Measurements from ENCODE around the gene ZFP90.

ZFP90 gene

DNA sequence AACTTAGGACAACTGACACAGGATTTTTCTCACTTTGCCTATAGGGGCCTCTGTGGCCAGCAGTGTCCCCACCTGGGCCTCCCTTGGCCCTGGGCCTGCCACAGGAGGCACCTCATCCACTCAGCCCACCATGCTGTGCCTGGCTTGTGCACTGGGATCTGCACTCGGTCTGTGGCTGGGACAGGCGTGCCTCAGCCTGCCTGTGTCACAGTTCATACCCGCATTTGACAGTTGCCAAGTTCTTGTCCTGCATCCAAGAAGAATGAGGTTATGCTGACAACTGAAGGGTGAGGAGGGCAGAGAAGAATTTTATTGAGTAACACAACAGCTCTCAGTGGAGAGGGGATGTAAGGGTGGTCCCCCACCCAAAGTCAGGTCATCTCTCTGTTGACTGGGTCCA, 36.0 kb downstream of the ZFP90 start:
- TF ChIP-seq, protein P1, sequence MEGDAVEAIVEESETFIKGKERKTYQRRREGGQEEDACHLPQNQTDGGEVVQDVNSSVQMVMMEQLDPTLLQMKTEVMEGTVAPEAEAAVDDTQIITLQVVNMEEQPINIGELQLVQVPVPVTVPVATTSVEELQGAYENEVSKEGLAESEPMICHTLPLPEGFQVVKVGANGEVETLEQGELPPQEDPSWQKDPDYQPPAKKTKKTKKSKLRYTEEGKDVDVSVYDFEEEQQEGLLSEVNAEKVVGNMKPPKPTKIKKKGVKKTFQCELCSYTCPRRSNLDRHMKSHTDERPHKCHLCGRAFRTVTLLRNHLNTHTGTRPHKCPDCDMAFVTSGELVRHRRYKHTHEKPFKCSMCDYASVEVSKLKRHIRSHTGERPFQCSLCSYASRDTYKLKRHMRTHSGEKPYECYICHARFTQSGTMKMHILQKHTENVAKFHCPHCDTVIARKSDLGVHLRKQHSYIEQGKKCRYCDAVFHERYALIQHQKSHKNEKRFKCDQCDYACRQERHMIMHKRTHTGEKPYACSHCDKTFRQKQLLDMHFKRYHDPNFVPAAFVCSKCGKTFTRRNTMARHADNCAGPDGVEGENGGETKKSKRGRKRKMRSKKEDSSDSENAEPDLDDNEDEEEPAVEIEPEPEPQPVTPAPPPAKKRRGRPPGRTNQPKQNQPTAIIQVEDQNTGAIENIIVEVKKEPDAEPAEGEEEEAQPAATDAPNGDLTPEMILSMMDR (IDR thresholded peaks at IDR 0.05), result no peak
- DNase-seq (ENCODE audit: low spot score), result no peak

DNA sequence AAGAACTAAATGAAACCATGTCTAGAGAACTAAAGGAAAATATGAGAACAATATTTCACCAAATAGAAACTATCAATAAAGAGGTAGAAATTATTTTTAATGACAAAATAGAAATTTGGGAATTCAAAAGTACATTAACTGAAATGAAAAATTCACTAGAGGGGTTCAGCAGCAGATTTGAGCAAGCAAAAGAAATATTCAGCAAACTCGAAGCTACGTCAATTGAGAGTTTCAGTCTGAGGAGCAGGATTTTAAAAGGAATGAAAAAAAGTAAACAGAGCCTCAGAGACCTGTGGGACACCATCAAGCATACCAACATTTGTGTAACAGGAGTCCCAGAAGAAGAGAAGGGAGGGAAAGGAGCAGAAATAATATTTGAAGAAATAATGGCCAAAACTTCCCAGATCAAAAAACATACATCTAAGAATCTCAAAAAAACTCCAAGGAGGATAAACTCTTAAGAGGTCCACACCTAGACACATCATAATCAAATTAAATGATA, 38.3 kb downstream of the ZFP90 start:
- Histone ChIP-seq H3K4me3 (no peak overlapping the region), H3K27ac (no peak overlapping the region)
- DNase-seq (ENCODE audit: low spot score), result no peak
- TF ChIP-seq, protein P1 (IDR thresholded peaks at IDR 0.05), result no peak

More for the DNA sequence above, 36.0 kb downstream of the ZFP90 start:
- H3K4me3 ChIP-seq, result no peak overlapping the region
- no peak overlapping the region for H3K27ac ChIP-seq

DNA sequence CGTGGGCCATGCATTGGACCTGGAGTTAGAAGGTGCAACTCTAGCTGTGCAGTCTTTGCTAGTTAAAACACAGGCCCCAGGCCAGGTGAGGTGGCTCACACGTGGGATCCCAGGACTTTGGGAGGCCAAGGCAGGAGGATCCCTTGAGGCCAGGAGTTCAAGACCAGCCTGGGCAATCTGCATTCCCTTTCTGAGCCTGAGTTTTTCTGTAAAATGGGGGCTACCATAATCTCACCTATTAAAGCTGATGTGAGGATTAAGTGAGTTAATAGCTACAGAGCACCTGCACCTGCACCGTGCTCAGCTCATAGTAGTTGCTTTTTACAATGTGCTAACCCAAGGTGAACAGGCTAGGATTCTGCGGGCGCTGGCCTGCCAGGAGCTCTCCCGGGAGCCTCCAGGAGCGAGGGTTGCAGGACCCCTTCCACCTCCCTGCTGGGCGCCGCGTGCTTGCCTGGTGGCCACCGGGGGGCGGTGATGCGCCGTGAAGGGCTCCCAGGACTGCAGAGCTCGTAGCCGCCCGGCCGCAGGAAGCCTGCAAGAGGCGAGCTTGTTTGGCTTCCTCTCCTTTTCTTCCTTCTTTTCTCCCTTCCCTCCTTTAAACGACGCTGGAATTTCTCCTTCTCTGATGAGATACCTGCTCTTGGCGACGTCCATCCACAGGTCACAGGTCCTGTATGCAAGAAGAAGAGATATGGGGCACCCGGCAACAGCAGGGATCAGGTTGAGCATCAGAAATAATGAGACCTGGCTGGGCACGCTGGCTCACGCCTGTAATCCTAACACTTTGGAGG, 51.3 kb downstream of the ZFP90 start:
- no peak for DNase-seq (ENCODE audit: low spot score)
- Histone ChIP-seq H3K4me3 (no peak overlapping the region), H3K27ac (no peak overlapping the region)
- TF ChIP-seq, protein P1 (IDR thresholded peaks at IDR 0.05), result no peak

DNA sequence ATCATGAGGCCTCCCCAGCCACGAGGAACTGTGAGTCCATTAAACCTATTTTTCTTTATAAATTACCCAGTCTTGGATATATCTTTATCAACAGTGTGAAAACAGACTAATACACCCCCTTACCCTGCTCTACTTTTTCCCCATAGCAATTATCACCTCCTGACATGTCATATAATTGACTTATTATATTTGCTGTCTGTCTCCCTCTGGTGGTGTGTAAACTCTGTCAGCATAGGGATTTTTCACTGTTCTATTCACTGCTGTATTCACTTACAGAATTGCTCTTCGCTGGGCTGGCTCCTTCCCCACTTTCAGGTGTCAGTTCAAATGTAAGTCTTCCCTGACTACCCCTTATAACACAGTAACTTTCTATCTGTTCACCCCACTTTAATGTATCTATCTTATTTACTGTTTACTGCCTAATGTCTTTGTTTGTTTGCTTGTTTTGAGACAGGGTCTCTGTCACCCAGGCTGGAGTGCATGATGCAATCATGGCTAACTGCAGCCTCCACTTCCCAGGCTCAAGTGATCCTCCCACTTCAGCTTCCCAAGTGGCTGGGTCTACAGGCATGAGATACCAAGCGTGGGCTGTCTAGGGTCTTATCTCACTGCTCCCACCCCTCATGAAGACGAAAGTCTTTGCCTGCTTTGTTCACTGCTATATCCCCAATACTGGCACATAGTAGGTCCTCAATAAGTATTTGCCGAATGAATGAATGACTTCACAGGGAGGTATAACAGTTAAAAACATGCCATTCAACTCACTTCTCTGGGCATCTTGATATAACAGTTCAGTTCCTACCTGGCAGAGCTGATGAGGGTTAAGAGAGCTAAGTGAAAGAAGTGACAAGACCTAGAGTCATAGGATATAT, 53.6 kb downstream of the ZFP90 start:
- no peak for DNase-seq (ENCODE audit: low spot score)
- TF ChIP-seq, protein P1 (IDR thresholded peaks at IDR 0.05), result no peak
- Histone ChIP-seq H3K4me3 (no peak overlapping the region), H3K27ac (no peak overlapping the region)

DNA sequence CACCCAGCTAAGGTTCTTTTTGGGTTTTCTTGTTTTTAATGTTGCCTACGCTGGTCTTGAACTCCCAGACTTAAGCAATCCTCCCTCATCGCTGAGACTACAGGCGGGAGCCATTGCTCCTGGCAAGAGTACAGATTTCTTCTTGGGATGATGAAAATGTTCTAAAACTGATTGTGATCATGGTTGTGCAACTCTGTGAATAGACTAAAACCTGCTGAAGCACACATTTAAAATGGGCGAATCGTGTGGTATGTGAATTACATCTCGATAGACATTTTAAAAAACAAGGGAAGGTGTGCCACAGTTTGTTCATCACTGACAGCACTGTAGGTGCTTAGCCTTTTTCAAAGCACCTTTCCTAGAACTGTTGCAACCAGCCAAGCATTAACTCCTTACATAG, 57.2 kb downstream of the ZFP90 start:
- no peak overlapping the region for H3K4me3 ChIP-seq
- no peak for DNase-seq (ENCODE audit: low spot score)
- TF ChIP-seq, protein P1 (IDR thresholded peaks at IDR 0.05), result no peak

DNA sequence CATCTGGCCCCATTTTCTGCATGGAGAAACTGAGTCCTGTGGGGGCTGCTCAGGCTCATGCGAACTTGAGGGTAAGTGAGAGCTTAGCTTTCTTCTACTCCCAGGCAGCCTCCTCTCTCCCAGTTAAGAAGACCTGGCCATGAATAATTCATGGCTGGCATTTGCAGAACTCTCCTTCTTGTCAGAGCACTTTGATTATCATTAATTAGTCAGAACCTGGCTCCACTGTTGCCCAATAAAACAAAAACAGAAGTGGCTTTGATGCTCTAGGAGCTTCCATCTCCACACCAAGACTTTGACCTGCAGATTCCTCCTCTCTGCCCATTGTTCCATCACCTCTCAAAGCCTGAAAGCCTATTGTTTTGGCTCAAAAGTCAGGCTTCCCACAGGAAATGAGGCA, 60.5 kb downstream of the ZFP90 start:
- TF ChIP-seq, protein P1 (IDR thresholded peaks at IDR 0.05), result no peak
- no peak for DNase-seq (ENCODE audit: low spot score)
- H3K27ac ChIP-seq, result no peak overlapping the region
- H3K4me3 ChIP-seq, result no peak overlapping the region

More for the DNA sequence above, 57.2 kb downstream of the ZFP90 start:
- H3K27ac ChIP-seq, result no peak overlapping the region

Measured in coronary artery (tissue), 2 donors.